COLO829 (cell line): Measurements from ENCODE around the gene PTPRN2.
"Not testable (repeated sequence)": the region's sequence is repeated elsewhere in the genome, so short reads cannot be mapped to it uniquely, and the experiment has no call there.

Experiments
- DNase-seq: peaks from one replicate; pipeline ENCODE4 v3.0.0; 2012; ENCODE audit warnings: low spot score

PTPRN2 gene

DNA sequence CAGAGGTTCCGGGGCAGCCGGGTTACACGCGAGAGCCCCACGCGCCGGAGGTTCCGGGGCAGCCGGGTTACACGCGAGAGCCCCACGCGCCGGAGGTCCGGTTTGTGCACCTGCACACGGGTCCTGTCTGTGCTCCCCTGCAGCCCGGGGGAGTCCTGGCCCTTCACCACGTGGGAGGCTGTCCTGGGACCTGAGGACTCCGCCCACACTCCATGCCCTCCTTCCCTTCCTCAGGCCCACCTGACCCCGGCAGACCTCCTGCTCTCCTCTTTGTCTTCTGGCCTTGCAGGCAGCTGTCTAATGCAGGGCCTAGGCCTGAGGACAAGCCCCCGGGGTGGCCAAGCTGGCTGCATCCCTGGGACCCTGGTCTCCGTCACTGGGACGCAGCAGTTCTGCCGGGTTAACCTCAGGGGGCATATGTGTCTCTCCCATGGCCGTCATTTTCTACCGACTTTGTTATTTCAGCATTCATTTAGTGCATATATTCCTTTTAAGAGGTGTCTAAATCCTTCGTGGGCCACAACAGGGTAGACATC lies 876.2 kb downstream of the PTPRN2 start:
- no peak for DNase-seq

DNA sequence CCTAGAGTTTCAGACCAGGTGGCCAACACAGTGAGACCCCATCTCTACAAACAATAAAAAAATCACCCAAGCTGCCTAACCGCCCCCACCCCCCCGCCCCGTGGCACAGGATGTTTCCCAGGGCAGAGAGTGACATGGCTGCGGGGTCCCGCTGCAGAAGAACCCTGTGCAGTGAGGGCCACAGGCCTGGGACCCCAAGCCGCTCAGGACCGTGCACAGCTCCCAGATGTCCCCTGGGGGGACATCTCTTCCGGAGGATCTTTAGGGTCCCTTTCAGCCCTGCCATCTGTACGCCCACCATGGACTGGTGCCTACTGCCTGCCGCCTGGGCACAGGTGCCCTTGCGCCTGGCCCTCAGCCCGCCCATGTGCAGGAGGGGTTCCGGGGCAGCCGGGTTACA lies 877.2 kb downstream of the PTPRN2 start:
- no peak for DNase-seq

DNA sequence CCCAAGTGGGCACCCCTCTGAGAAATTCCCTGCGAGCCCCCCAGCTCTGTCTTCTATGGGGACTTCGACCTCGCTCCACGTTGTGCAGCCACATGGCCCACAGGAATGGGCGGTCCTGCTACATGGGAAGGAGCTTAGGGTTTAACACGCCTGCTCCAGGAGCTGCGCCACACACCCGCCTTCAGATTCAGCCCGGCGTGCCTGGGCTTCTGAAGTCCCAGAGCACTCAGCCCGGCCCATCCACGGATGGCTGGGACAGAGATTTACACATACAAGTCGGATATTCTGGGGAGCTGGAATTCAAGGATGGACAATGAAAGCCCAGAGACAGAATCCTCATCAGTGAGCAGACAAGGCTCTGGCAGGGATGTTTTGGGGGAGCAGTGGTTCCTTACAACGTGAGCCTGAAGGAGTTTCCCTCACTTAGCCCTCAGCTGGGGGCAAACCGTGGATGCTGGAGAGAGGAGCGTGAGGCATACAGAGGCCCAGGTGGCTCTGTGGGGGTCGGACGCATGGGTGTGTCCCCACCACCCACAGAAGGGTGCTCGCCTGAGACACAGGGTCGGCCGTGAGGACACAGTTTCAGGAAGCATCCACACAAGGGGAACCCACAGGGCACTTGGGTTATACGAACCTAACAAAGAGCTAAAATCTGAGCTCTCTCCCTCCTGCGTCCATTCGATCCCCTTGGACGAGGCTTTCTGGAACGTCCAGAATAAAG lies 877.9 kb downstream of the PTPRN2 start:
- no peak for DNase-seq

- no peak for DNase-seq
These were observed 878.7 kb downstream of the PTPRN2 start for GRCh38 chr7:157708919-157709295.

DNA sequence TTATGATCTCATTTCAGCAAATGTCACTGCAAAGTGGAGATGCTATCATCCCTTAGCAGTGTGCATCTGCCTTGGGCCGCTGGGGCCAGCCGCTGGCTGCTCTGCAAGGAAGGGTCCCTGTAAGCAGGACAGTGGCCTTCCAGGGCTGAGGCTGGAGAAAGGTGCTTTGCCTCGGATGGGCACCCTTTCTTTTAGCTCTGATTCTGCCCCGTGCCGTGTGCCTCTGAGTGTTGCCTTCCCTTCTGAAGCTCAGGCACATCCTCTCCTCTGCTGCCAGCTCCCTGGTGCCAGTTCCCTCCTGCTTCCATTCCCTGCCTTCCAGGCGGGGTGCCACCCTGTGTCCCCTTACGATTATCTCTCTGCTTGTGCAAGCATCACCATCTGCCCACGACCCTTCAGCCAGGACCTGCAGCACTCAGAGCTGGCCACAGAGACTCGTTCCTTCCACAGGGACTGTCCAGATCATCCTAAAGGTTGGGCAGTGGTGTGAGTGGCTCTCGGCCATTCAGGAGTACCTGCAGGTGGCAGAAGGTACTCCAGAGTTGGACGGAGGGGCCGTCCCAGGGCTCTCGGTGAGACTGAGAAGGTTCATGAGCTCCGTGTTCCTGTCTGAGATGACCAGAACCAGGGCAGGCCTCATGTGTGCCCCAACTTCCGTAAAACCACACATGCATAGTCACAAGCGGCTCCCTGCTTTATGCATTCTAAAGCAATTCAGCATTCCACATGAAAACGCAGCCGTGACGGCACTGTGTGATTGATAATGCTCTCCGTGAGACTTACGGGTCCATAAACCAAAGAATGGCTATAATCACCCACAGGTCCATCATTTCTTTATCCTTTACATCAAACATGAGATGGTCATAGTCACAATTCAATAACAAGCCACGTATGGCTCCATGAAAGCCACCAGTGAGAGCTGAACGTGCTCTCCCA lies 879.4 kb downstream of the PTPRN2 start:
- DNase-seq = no peak

DNA sequence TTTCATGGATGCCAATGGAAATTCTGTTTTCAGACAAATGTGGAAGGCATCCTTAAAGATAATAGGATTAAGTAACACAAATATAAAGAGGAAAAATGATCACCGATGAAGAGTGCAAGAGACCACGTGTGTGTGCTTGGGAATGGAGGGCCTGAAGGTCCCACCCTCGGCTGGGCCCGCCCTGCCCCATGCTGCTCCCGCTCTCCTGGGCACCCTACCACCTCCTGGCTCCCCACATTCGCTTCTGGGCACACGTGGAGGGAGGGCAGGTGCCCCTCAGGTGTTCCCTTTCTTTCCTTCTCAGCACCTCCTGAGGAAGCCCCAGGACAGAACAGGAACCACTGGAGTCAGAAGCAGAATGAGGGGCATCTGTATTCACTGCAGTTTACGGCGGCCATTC lies 883.3 kb downstream of the PTPRN2 start:
- no peak for DNase-seq

DNA sequence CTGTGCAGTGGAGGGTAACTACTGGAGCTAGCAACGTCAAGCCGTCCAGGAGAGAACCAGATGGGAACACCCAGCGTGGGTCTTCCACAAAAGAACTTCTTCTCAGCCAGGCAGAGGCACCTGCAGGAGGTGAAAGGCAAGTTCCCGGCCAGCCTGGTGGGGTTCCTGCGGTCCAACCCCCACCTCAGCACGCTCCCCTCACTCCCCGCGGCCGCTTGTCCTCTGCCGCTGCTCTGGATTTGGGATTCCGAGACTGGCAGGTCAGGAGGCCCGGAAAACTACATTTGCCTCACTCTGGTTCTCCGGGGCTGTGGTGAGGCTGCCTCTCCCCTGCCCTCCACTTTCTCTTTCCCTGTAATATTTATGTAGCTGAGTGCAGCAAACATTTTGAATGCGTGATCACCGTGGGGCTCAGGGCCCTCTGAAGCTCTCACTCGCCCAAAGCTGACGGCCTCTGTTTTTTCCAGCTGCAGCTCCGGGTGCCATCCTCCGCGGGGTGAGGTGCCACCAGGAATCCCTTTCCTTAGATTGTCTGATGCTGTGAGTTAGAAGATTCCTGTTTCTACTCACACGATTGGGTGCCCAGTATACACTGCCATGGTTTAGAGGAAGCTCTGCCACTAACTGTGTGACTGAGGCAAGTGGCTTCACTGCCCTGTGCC lies 884.0 kb downstream of the PTPRN2 start:
- DNase-seq = no peak

DNA sequence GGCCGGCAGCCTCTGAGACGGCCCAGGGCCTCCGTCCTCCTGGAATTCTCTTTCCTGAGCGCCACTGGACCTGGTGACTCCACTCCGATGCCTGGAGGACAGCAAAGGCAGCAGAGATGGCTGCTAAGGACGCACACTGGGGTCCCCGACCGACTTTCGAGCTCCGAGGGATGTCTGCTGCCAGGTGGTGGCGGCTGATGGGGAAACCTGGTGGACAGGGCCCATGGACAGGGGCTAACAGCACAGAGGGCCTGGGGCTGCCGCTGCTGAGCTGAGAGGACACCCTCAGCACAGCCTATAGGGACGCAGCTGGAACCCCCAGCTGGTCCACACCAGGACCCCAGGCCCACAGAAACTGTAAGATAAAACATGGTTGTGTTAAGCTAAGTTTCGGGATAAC lies 884.5 kb downstream of the PTPRN2 start:
- no peak for DNase-seq

GRCh38 chr7:157702311-157703023 lies 885.2 kb downstream of the PTPRN2 start:
- DNase-seq = no peak

DNA sequence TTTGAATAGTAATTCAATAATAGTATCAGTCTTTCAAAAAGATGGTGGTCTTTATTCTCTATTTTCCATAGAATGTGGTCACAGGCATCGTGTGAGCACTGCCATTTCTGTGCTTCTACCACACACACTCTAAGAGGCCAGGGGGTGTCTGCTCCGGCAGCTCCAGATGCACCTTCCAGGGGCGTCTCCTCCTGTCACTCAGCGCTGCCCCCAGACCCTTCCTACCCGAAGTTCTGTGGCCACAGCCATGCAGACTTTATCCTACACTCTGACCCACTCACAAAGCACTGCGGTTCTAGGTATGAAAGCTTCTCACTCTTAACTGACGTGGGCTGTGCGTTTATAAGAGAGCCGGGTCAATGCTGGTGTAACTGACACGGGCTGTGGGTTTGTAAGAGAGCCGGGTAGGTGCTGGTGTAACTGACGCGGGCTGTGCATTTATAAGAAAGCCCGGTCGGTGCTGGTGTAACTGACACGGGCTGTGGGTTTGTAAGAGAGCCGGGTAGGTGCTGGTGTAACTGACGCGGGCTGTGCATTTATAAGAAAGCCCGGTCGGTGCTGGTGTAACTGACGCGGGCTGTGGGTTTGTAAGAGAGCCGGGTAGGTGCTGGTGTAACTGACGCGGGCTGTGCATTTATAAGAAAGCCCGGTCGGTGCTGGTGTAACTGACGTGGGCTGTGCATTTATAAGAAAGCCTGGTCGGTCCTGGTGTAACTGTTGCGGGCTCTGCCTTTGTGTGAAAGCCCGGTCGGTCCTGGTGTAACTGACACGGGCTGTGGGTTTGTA lies 886.0 kb downstream of the PTPRN2 start:
- DNase-seq = not testable (repeated sequence)

- no peak for DNase-seq
These were observed 887.2 kb downstream of the PTPRN2 start for GRCh38 chr7:157700231-157701005.

DNA sequence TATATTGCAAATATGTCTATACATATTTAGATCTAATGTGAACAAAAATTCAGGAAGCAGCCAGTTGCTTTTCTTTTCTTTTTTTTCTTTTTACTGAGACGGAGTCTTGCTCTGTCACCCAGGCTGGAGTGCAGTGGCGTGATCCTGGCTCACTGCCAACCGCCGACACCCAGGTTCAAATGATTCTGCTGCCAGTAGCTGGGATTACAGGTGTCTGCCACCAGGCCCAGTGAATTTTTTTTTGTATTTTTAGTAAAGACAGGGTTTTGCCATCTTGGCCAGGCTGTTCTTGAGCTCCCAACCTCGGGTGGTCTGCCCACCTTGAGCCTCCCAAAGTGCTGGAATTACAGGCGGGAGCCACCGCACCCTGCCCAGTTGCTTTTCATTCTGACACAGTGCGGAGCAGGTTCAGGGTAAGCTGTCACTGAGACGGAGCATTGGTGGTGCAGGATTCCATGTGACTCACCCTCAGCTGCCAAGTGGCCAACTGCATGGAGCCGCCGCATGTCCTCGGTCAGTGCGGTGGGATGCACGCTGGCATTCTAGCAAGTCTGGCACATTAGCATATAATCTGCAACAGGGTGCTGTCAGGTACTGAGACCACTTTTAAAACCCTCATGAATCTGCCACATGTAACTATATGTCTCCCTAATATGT lies 888.1 kb downstream of the PTPRN2 start:
- DNase-seq = no peak

GRCh38 chr7:157697287-157697686 lies 890.3 kb downstream of the PTPRN2 start:
- DNase-seq = not testable (repeated sequence)

DNA sequence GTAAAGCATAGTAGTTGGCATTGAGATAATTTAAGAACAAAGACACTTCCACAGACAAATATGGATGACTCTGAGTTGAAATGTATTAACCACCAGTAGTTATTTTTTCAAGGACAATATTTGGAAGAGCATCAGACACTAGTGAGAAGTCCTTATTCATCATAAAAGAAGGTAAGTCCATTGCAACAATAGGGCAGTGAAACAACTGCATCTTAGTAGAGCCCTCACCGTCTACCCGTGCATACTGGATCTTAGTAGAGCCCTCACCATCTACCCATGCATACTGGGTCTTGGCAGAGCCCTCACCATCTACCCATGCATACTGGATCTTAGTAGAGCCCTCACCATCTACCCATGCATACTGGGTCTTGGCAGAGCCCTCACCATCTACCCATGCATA lies 892.0 kb downstream of the PTPRN2 start:
- DNase-seq = not testable (repeated sequence)

- no peak for DNase-seq
These were observed 893.3 kb downstream of the PTPRN2 start for GRCh38 chr7:157694376-157694665.

DNA sequence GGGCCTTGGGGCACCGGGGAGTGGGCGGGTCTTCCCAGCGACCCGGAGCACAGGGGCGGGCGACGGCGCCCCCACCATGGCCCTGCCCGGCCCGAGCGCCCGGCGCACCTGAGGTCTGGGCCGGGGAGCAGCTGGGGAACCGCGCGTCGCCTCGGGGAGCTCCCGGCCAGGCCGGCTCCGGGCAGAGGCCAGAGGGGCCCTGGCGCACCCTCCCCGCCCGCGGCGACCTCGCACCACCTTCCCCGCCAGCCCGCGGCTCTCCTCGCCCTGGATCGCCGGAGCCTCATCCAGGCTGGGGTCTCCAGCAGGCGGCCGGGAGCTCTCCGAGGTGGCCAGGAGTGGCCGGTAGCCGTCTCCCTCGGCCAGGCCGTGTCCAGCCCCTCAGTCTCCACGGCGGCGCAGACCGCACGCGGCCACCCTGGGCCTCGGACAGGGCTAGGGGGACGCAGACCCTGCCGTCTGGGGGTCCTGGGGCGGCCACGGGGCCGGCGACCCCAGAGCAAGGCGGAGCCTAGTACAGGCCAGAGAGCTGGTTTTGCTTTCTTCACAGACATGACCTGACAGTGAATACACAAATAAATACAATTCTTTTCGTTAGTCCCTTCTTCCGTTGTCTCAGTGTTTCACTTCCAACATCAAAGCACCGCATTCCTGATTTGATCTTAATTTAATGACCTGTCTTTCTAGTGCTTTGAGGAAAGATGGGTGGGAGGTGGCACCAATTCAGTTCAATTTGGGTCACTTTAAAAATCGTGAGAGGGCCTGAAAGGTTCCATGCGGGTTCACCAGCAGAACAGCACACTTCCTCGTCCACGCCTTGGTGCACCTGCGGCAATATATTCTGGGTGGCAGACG lies 893.9 kb downstream of the PTPRN2 start:
- DNase-seq = no peak

- no peak for DNase-seq
These were observed 894.5 kb downstream of the PTPRN2 start for GRCh38 chr7:157693071-157693520.

DNA sequence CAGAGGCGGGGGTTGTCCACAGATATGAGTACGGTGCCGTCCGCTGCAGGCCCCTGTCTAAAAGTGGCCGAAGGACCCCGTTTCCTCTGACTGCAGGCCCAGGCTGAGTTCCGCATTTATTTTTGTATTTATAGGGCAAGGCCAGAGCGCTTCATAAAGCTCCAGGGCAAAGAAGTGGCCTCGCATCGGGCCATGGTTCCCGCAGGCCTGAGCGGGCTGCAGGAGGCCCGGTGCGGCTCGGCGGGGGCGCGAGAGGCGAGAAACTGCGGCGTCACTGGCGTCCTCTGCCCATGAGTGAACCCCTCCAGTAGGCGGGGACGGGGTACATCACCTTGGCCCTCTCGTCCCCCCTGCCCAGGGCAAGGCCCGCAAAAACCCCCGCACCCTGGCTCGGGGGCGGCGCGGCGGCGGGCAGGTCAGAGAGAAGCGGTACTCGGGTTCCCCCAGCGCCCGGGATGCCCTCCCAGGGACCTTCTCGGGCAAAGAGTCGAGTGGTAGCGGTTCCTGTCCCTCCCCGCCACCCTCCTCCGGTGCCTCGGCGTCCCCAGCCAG lies 895.1 kb downstream of the PTPRN2 start:
- no peak for DNase-seq
